Thyroid gland (tissue), 4 donors: ENCODE measurements around the gene CALY.

Source experiments
- CTCF ChIP-seq, 6 experiments: fragments of 200-600 bp in 3 of 6; fragments of 450-650 bp in 3 of 6; sonication (generic) in 3 of 6; IDR thresholded peaks; one replicate each; pipeline ENCODE4 v1.5.1; 2016 to 2019; ENCODE audit warnings: antibody characterized with exemption in 6 of 6, mild to moderate bottlenecking in 2 of 6, inconsistent platforms in 1 of 6, moderate library complexity in 1 of 6
- POLR2A ChIP-seq, 2 donors: fragments of 450-650 bp; IDR thresholded peaks; one replicate each; pipeline ENCODE4 v1.6.1; 2017; ENCODE audit warnings: antibody characterized with exemption in 2 of 2, mild to moderate bottlenecking in 2 of 2, moderate library complexity in 1 of 2

GRCh38 chr10:133355266-133355665 is 18.6 kb upstream of the CALY start:
- TF ChIP-seq CTCF (IDR thresholded peaks at IDR 0.05) (no peak), POLR2A (IDR thresholded peaks at IDR 0.05) (no peak)
